Endothelial cell of umbilical vein (primary cell): ENCODE data around the gene ZNF219. TPM values are rescaled to one million over a fixed set of nuclear protein-coding genes. Genes with fewer than 3 reads are reported as not detected.

Experiments
- BruUV-seq: library from RNA; stranded (reverse); fragments of 400-500 nt; replicated peaks from 2 replicates; lab custom pipeline; 2021; lab: Mats Ljungman, UMichigan
- CTCF ChIA-PET: fragments of 300-600, 350-600 bp; sonication (Branson Sonifier 250); formaldehyde crosslinking; loops from one replicate; lab custom pipeline; 2021; ENCODE audit warnings: antibody characterized with exemption, inconsistent platforms; lab: Charles Lee
- POLR2A ChIA-PET: fragments of 300-600, 350-600 bp; sonication (Branson Sonifier 250); formaldehyde crosslinking; loops from one replicate; lab custom pipeline; 2021; ENCODE audit warnings: antibody characterized with exemption, inconsistent platforms; lab: Charles Lee
- DNase-seq: peaks from one replicate; pipeline ENCODE4 v3.0.0-alpha.2; 2011; ENCODE audit warnings: low read depth, low spot score
- FAIRE-seq: peaks from 2 replicates; lab custom pipeline; 2011; peaks lifted over from hg19 to GRCh38; lab: Jason Lieb, UNC
- H2AFZ ChIP-seq: 2 replicates; pipeline ENCODE4 v1.6.0; 2012; ENCODE audit warnings: low read depth, low read length, control low read depth, inconsistent platforms
- H3K27ac ChIP-seq: 2 replicates; pipeline ENCODE4 v1.5.1; 2011; ENCODE audit warnings: low read depth, mild to moderate bottlenecking, control low read depth, low read length, moderate library complexity; ENCODE audit not compliant: insufficient read depth
- H3K27me3 ChIP-seq, 2 experiments: 2 replicates each; pipeline versions ENCODE4 v1.6.0 to v1.6.1; 2011; ENCODE audit warnings: low read length in 2 of 2, mixed read lengths in 1 of 2; ENCODE audit not compliant: control insufficient read depth in 2 of 2, insufficient read depth in 2 of 2
- H3K36me3 ChIP-seq, 2 experiments: 2 replicates in 1 of 2; 3 replicates in 1 of 2; pipeline ENCODE4 v1.5.1; 2011; ENCODE audit warnings: low read length in 2 of 2, mild to moderate bottlenecking in 1 of 2, moderate library complexity in 1 of 2; ENCODE audit not compliant: control insufficient read depth in 2 of 2, insufficient read depth in 2 of 2; ENCODE audit errors: extremely low read depth in 1 of 2
- H3K4me1 ChIP-seq: 3 replicates; pipeline ENCODE4 v1.5.1; 2011; ENCODE audit warnings: mild to moderate bottlenecking, low read length; ENCODE audit not compliant: control insufficient read depth, insufficient read depth; ENCODE audit errors: extremely low read depth
- H3K4me2 ChIP-seq: 2 replicates; pipeline ENCODE4 v1.6.1; 2011; ENCODE audit warnings: low read length, control low read depth, mixed read lengths; ENCODE audit not compliant: insufficient read depth
- H3K4me3 ChIP-seq, 3 experiments: fragments of 200-600 bp in 1 of 3; sonication (generic), shearing (Covaris generic) in 1 of 3; replicated peaks in 1 of 3; 2 replicates each; pipeline ENCODE4 v1.5.1; 2011 to 2016; ENCODE audit warnings: control low read depth in 3 of 3, low read length in 3 of 3, mild to moderate bottlenecking in 2 of 3, inconsistent platforms in 1 of 3, low read depth in 1 of 3, moderate library complexity in 1 of 3; ENCODE audit not compliant: insufficient read depth in 1 of 3
- H3K79me2 ChIP-seq: 2 replicates; pipeline ENCODE4 v1.6.0; 2012; ENCODE audit warnings: low read length, inconsistent platforms; ENCODE audit not compliant: control insufficient read depth, insufficient read depth
- H3K9ac ChIP-seq: replicated peaks from 2 replicates; pipeline ENCODE3; 2011; ENCODE audit warnings: low read length, control low read depth; ENCODE audit not compliant: insufficient read depth; ENCODE audit errors: extremely low read depth
- H3K9me1 ChIP-seq: replicated peaks from 3 replicates; pipeline ENCODE4 v1.6.0; 2011; ENCODE audit warnings: mild to moderate bottlenecking, low read length; ENCODE audit not compliant: control insufficient read depth, insufficient read depth; ENCODE audit errors: extremely low read depth
- H3K9me3 ChIP-seq: replicated peaks from 2 replicates; pipeline ENCODE4 v1.5.1; 2012; ENCODE audit warnings: low read length, inconsistent platforms; ENCODE audit not compliant: control insufficient read depth, insufficient read depth
- H4K20me1 ChIP-seq: replicated peaks from 2 replicates; pipeline ENCODE3; 2011; ENCODE audit warnings: mild to moderate bottlenecking, low read length; ENCODE audit not compliant: control insufficient read depth, insufficient read depth; ENCODE audit errors: extremely low read depth
- CTCF ChIP-seq, 2 donors: IDR thresholded peaks; 1 replicate in 1 of 2; 2 replicates in 1 of 2; pipeline ENCODE4 v1.5.1; 2011; ENCODE audit warnings: low read length in 2 of 2, mild to moderate bottlenecking in 2 of 2, moderate library complexity in 2 of 2, control low read depth in 1 of 2, inconsistent platforms in 1 of 2, low read depth in 1 of 2; ENCODE audit not compliant: insufficient read depth in 1 of 2; ENCODE audit errors: extremely low read depth in 1 of 2
- EZH2 ChIP-seq: IDR thresholded peaks from 2 replicates; pipeline ENCODE4 v1.6.1; 2012; ENCODE audit warnings: borderline replicate concordance, low read depth, mild to moderate bottlenecking, moderate library complexity, low read length, inconsistent platforms; ENCODE audit not compliant: severe bottlenecking
- FOS ChIP-seq: IDR thresholded peaks from 2 replicates; pipeline ENCODE4 v1.6.1; 2011; ENCODE audit warnings: mild to moderate bottlenecking, low read length, moderate library complexity, borderline replicate concordance; ENCODE audit not compliant: insufficient read depth
- GATA2 ChIP-seq: IDR thresholded peaks from 2 replicates; pipeline ENCODE4 v1.7.0; 2011; ENCODE audit warnings: low read depth, mild to moderate bottlenecking, moderate library complexity, mixed read lengths, low read length; ENCODE audit not compliant: insufficient read length, insufficient read depth
- JUN ChIP-seq: IDR thresholded peaks from 2 replicates; pipeline ENCODE4 v1.6.1; 2011; ENCODE audit warnings: borderline replicate concordance, low read depth; ENCODE audit not compliant: insufficient read length, insufficient read depth
- MAX ChIP-seq: IDR thresholded peaks from 2 replicates; pipeline ENCODE4 v1.6.1; 2011; ENCODE audit not compliant: insufficient read depth, insufficient read length
- MYC ChIP-seq: IDR thresholded peaks from one replicate; pipeline ENCODE4 v1.6.1; 2011; ENCODE audit warnings: mild to moderate bottlenecking, low read depth, low read length
- POLR2A ChIP-seq: IDR thresholded peaks from 2 replicates; pipeline ENCODE4 v1.6.1; 2012; ENCODE audit warnings: low read depth, mild to moderate bottlenecking, control low read depth, low read length
- POLR2AphosphoS5 ChIP-seq: IDR thresholded peaks from 2 replicates; pipeline ENCODE4 v1.6.1; 2012; ENCODE audit warnings: low read depth, mild to moderate bottlenecking, control low read depth, low read length, moderate library complexity; ENCODE audit not compliant: insufficient read depth
- dilution Hi-C: fragments of 300-500 bp; cut with MboI; formaldehyde crosslinking; loops from one replicate; pipeline ENCODE4 v1.15.0; 2019; ENCODE audit warnings: low sequenced_read_pairs; ENCODE audit not compliant: extremely low pct_ligation_motif_present
- intact Hi-C: fragments of 100-400 bp; cut with micrococcal nuclease; formaldehyde crosslinking; loops from one replicate; pipeline ENCODE4 v1.10.0; 2022
- polyA plus RNA-seq, 4 experiments: library from polyadenylated mRNA; depleted of rRNA in 3 of 4; stranded (reverse) in 3 of 4; unstranded in 1 of 4; fragments of >200 nt; gene quantifications; 2 replicates each; pipeline versions ENCODE4 v1.2.1 to v1.2.3, GENCODE V29; 2011 to 2012; ENCODE audit warnings: missing spikeins in 1 of 4
- total RNA-seq: library from RNA; stranded (reverse); gene quantifications from 2 replicates; pipeline ENCODE4 v1.2.3, GENCODE V29; 2021

The ZNF219 gene
- total and polyA plus RNA-seq, 2 donors (not counting 3 experiments of a cell fraction or from before 2014, with no cell fraction given): 13.2 to 15.2 TPM

GRCh38 chr14:21093769-21094681 lies 4.4 kb downstream of the ZNF219 start:
- no peak for TF ChIP-seq MYC
- no peak for TF ChIP-seq FOS
- no peak for TF ChIP-seq EZH2
- TF ChIP-seq POLR2A: no peak
- no peak for TF ChIP-seq CTCF (IDR thresholded peaks at IDR 0.05; ENCODE audit: extremely low read depth in 1 of 2, insufficient read depth in 1 of 2, low read depth in 1 of 2, low read length in 2 of 2)
- no peak for TF ChIP-seq JUN
- TF ChIP-seq GATA2: no peak
- no peak for TF ChIP-seq POLR2AphosphoS5
- TF ChIP-seq MAX: no peak
- Histone ChIP-seq H3K9me1 (no peaks in the 10 kb centered on the region), H3K27me3 (peaks cover 0 to 9% of the 10 kb centered on the region in 2 experiments), H4K20me1 (no peaks in the 10 kb centered on the region), H3K9me3 (no peaks in the 10 kb centered on the region), H2AFZ (no peak overlapping the region), H3K4me3 (no peak overlapping the region), H3K36me3 (peaks cover 0 to 3% of the 10 kb centered on the region in 2 experiments), H3K4me1 (peaks cover 7% of the 10 kb centered on the region), H3K27ac (no peak overlapping the region), H3K4me2 (no peak overlapping the region), H3K79me2 (no peaks in the 10 kb centered on the region), H3K9ac (no peak overlapping the region)
- ChIA-PET POLR2A (no interaction called here), CTCF (interaction anchor here (0.6 to 6.9 kb wide), 7 partner anchors 10 to 80 kb away, joined by 3 to 131 read pairs (median 40); partner anchors contain the start of gene ARHGEF40)
- DNase-seq (no peak), FAIRE-seq (no peak)
- no TSS peak for BruUV-seq
- dilution Hi-C loops: no loop called here
- intact Hi-C loops: no loop called here
